GM18519 (cell line): ENCODE data around the gene ZMYND8.

ENCODE experiments used
- ATAC-seq: cut with Tn5 transposase; IDR thresholded peaks from one replicate; pipeline ENCODE4 v1.9.1; 2021; ENCODE audit warnings: mild to moderate bottlenecking, moderate library complexity; ENCODE audit not compliant: unreplicated experiment, low FRiP score

Gene ZMYND8

GRCh38 chr20:47335251-47336128 lies 21.0 kb downstream of the ZMYND8 start:
- no peak for ATAC-seq

GRCh38 chr20:47334022-47334551 lies 22.4 kb downstream of the ZMYND8 start:
- no peak for ATAC-seq

GRCh38 chr20:47332381-47333206 lies 23.9 kb downstream of the ZMYND8 start:
- ATAC-seq = no peak

GRCh38 chr20:47330933-47331708 lies 25.4 kb downstream of the ZMYND8 start:
- no peak for ATAC-seq

GRCh38 chr20:47330071-47330470 lies 26.4 kb downstream of the ZMYND8 start:
- no peak for ATAC-seq

- ATAC-seq = no peak
Measured at GRCh38 chr20:47328129-47328528, 28.4 kb downstream of the ZMYND8 start.

GRCh38 chr20:47327711-47328110 lies 28.8 kb downstream of the ZMYND8 start:
- ATAC-seq = no peak

- no peak for ATAC-seq
Measured at GRCh38 chr20:47326658-47327268, 29.7 kb downstream of the ZMYND8 start.

- ATAC-seq = no peak
Measured at GRCh38 chr20:47325242-47325641, 31.3 kb downstream of the ZMYND8 start.

- no peak for ATAC-seq
Measured at GRCh38 chr20:47320990-47321805, 35.3 kb downstream of the ZMYND8 start.

GRCh38 chr20:47319517-47320252 lies 36.8 kb downstream of the ZMYND8 start:
- ATAC-seq = no peak

- no peak for ATAC-seq
Measured at GRCh38 chr20:47318586-47319516, 37.6 kb downstream of the ZMYND8 start.

- ATAC-seq = no peak
Measured at GRCh38 chr20:47318027-47318585, 38.4 kb downstream of the ZMYND8 start.

GRCh38 chr20:47317127-47317895 lies 39.2 kb downstream of the ZMYND8 start:
- no peak for ATAC-seq

GRCh38 chr20:47316776-47317126 lies 39.7 kb downstream of the ZMYND8 start:
- ATAC-seq = no peak

GRCh38 chr20:47315339-47316056 lies 41.0 kb downstream of the ZMYND8 start:
- ATAC-seq = no peak
